HG03196 (cell line): Measurements from ENCODE around the gene AP3M1.

Source experiments
- ATAC-seq: cut with Tn5 transposase; IDR thresholded peaks from one replicate; pipeline ENCODE4 v1.9.1; 2021; ENCODE audit not compliant: unreplicated experiment

The AP3M1 gene

GRCh38 chr10:74081192-74081803, 69.3 kb downstream of the AP3M1 start:
- ATAC-seq = no peak

GRCh38 chr10:74079936-74080590, 70.6 kb downstream of the AP3M1 start:
- no peak for ATAC-seq

DNA sequence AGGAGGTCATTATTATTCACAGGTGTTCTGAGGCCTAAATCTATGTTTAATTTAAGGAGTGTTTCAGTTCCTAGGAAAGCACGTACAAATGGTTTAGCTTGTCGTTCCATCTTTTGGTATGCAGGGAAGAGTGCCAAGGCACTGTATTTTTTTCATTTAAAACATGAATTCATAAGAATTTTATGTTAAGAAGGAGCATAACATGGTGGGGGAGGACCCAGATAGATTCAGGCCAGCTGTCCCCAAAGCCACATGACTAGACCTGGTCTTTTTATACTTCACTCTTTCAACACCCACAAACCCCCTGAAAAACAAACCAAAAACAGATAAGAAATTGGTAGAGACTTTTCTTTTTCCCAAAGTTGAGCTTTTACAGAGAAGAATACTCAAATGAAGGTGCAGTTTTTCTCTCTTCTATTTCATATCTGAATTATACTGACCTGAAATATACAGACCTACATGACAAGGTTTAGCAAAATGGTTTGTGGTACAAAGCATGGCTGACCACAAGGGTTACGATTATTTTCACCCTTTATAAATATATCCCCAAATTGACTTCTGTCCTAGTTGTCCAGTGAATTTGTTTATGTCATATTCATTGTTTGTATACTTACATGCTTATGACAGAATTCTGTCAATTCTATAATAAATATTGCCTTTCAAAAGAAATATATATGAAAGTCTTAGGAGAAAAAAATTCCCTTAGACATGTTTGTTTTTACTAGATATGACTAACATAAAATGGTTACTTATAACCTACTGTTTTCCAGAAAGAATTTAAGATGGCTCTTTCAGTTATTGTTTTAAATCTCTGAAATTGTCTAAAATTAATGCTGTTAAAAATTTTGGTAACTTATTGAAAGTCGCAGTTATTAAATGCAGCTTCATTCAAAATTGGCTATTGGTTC, 71.3 kb downstream of the AP3M1 start:
- ATAC-seq = no peak

- peak; percentile 41 for ATAC-seq
Measured at GRCh38 chr10:74078037-74078436, 72.6 kb downstream of the AP3M1 start.

GRCh38 chr10:74077416-74077815, 73.2 kb downstream of the AP3M1 start:
- no peak for ATAC-seq

GRCh38 chr10:74076961-74077360, 73.7 kb downstream of the AP3M1 start:
- no peak for ATAC-seq

DNA sequence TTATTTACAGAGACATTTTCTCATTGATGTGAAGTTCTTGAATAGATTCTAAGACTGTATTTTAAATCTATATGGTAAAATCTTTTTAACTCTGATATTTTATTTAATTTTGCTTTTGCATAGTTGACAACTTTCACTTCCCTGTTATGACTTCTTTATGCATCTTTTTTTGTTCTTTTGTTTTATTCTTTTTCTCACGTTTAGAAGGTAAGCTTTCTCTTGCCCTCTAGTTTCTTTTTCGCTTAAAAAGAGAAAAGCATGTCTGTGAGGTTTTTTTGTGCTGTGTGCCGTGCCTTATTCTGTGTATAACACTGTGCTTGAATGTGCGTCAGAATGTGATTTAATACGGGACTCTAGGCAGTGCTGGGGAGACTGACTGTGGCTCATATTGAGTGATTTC, 74.7 kb downstream of the AP3M1 start:
- ATAC-seq = no peak

- ATAC-seq = no peak
Measured at GRCh38 chr10:74072503-74072902, 78.1 kb downstream of the AP3M1 start.

DNA sequence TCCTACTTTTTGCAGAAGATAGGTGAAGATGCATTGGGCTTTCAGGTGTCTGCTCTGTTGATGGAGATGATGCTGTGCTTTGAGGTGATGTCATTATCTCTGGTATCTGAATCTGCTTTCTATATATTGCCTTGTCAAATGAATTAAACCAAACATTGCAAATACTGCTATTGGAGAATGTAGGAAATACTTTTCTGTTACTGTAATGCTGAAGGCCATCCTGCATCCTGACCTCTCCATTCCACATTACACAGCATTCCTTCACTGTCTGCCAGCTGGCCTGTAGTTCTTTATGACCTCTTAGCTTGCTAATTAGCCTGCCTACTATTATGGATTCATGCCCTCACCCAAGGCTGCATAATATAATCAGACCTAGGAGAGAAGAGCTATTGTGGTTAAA, 79.5 kb downstream of the AP3M1 start:
- ATAC-seq = no peak
